Measurements from ENCODE around the gene GABRA4. TPM values are rescaled to one million over a fixed set of nuclear protein-coding genes. Genes with fewer than 3 reads are reported as not detected.

Gene GABRA4
- total and polyA plus RNA-seq, 2 donors (not counting 1 experiment from before 2014, with no cell fraction given) = not detected

GRCh38 chr4:46967631-46968030 is 25.8 kb downstream of the GABRA4 start:
- intact Hi-C loops (cut with micrococcal nuclease) = no loop called here
- TF ChIP-seq EZH2 (IDR thresholded peaks at IDR 0.05; ENCODE audit: borderline replicate concordance, insufficient read depth, low read depth, low read length, poor library complexity, severe bottlenecking) = no peak
- no peak for DNase-seq

GRCh38 chr4:46958742-46959488 is 34.5 kb downstream of the GABRA4 start:
- TF ChIP-seq CTCF (IDR thresholded peaks at IDR 0.05) = no peak
- no peak for TF ChIP-seq EZH2 (IDR thresholded peaks at IDR 0.05; ENCODE audit: borderline replicate concordance, insufficient read depth, low read depth, low read length, poor library complexity, severe bottlenecking)
- ChIA-PET CTCF (no interaction called here), POLR2A (no interaction called here)
- Histone ChIP-seq H3K27ac (ENCODE audit: low read length in 2 of 2) (no peak overlapping the region), H3K4me1 (ENCODE audit: control insufficient read depth in 2 of 2, insufficient read depth in 2 of 2, low read length in 2 of 2) (no peaks in the 10 kb centered on the region), H3K4me3 (ENCODE audit: control extremely low read depth in 1 of 5, extremely low read depth in 1 of 5, insufficient read depth in 1 of 5, low read depth in 2 of 5, low read length in 4 of 5) (no peak overlapping the region), H3K27me3 (replicated peaks in 1 of 4; ENCODE audit: control extremely low read depth in 1 of 4, control insufficient read depth in 3 of 4, insufficient read depth in 4 of 4, low read length in 3 of 4) (no peaks in the 10 kb centered on the region), H3K36me3 (replicated peaks in 1 of 2; ENCODE audit: control extremely low read depth in 1 of 2, control insufficient read depth in 1 of 2, extremely low read depth in 1 of 2, insufficient read depth in 2 of 2, low read length in 1 of 2) (no peaks in the 10 kb centered on the region), H3K79me2 (ENCODE audit: control insufficient read depth, insufficient read depth, low read length) (no peaks in the 10 kb centered on the region), H3K9ac (ENCODE audit: low read length) (no peak overlapping the region), H3K4me2 (replicated peaks; ENCODE audit: low read depth, low read length, poor library complexity, severe bottlenecking) (no peak overlapping the region), H4K20me1 (ENCODE audit: control insufficient read depth, insufficient read depth, low read length, poor library complexity, severe bottlenecking) (no peaks in the 10 kb centered on the region), H2AFZ (ENCODE audit: insufficient read depth, low read depth, low read length, poor library complexity, severe bottlenecking) (no peak overlapping the region), H3K9me3 (ENCODE audit: control extremely low read depth in 1 of 3, control insufficient read depth in 2 of 3, insufficient read depth in 1 of 3, low read length in 2 of 3) (no peaks in the 10 kb centered on the region)
- no peak for DNase-seq
- Mint-ChIP-seq H3K9me3 (ENCODE audit: insufficient read depth) (peaks cover under 1% of the 10 kb centered on the region), H3K27me3 (peaks cover 2% of the 10 kb centered on the region), H3K27ac (no peak overlapping the region), H3K4me3 (no peak overlapping the region), H3K4me1 (no peaks in the 10 kb centered on the region)
- 100% methylated on average over 1 of the region's 2 CpGs for WGBS (ENCODE audit: insufficient coverage)
- no peak for ATAC-seq (ENCODE audit: low read depth)
- intact Hi-C loops (cut with micrococcal nuclease) = no loop called here

More at GRCh38 chr4:46967631-46968030, 25.8 kb downstream of the GABRA4 start:
- Histone ChIP-seq H3K9ac (ENCODE audit: low read length) (no peak overlapping the region), H3K4me2 (replicated peaks; ENCODE audit: low read depth, low read length, poor library complexity, severe bottlenecking) (no peak overlapping the region), H4K20me1 (ENCODE audit: control insufficient read depth, insufficient read depth, low read length, poor library complexity, severe bottlenecking) (no peaks in the 10 kb centered on the region), H3K4me1 (ENCODE audit: control insufficient read depth in 2 of 2, insufficient read depth in 2 of 2, low read length in 2 of 2) (no peaks in the 10 kb centered on the region), H3K9me3 (ENCODE audit: control extremely low read depth in 1 of 3, control insufficient read depth in 2 of 3, insufficient read depth in 1 of 3, low read length in 2 of 3) (no peaks in the 10 kb centered on the region), H3K27me3 (replicated peaks in 1 of 4; ENCODE audit: control extremely low read depth in 1 of 4, control insufficient read depth in 3 of 4, insufficient read depth in 4 of 4, low read length in 3 of 4) (no peaks in the 10 kb centered on the region), H2AFZ (ENCODE audit: insufficient read depth, low read depth, low read length, poor library complexity, severe bottlenecking) (no peak overlapping the region), H3K36me3 (replicated peaks in 1 of 2; ENCODE audit: control extremely low read depth in 1 of 2, control insufficient read depth in 1 of 2, extremely low read depth in 1 of 2, insufficient read depth in 2 of 2, low read length in 1 of 2) (no peaks in the 10 kb centered on the region), H3K4me3 (ENCODE audit: control extremely low read depth in 1 of 5, extremely low read depth in 1 of 5, insufficient read depth in 1 of 5, low read depth in 2 of 5, low read length in 4 of 5) (no peak overlapping the region), H3K79me2 (ENCODE audit: control insufficient read depth, insufficient read depth, low read length) (no peaks in the 10 kb centered on the region), H3K27ac (ENCODE audit: low read length in 2 of 2) (no peak overlapping the region)
- no peaks in the 10 kb centered on the region for H3K4me1 Mint-ChIP-seq
- POLR2A ChIA-PET = no interaction called here
- peaks cover 3% of the 10 kb centered on the region for H3K27me3 Mint-ChIP-seq
- H3K27ac Mint-ChIP-seq = no peak overlapping the region
- no peak overlapping the region for H3K4me3 Mint-ChIP-seq
- no CpG with 5 or more reads among the region's 2 CpGs for WGBS (ENCODE audit: insufficient coverage)
- CTCF ChIA-PET = no interaction called here
- no peak for ATAC-seq (ENCODE audit: low read depth)
- H3K9me3 Mint-ChIP-seq (ENCODE audit: insufficient read depth) = peaks cover 3% of the 10 kb centered on the region
